HepG2 (cell line): Measurements from ENCODE around the gene GLYR1. TPM values are rescaled to one million over a fixed set of nuclear protein-coding genes. Genes with fewer than 3 reads are reported as not detected.
A peak's percentile ranks its signal among the peaks of the same experiment; 100 is the strongest.

ENCODE experiments used
- CBX5 ChIP-seq: sonication (generic); formaldehyde crosslinking; IDR thresholded peaks from 2 replicates; pipeline ENCODE4 v1.4.0; 2020; ENCODE audit warnings: missing genetic modification reagents, borderline replicate concordance
- CHD2 ChIP-seq: IDR thresholded peaks from 2 replicates; pipeline ENCODE4 v1.6.1; 2011; ENCODE audit warnings: low read depth, low read length, improper control_type of control experiment
- HMGA1 ChIP-seq: sonication (generic); formaldehyde crosslinking; conservative IDR thresholded peaks from 2 replicates; pipeline ENCODE4 v1.4.0; 2020; ENCODE audit warnings: missing genetic modification reagents
- MAZ ChIP-seq, 2 experiments: sonication (generic) in 1 of 2; formaldehyde crosslinking in 1 of 2; IDR thresholded peaks; 2 replicates each; pipeline versions ENCODE4 v1.5.0 to v1.6.1; 2012 to 2020; ENCODE audit warnings: low read depth in 2 of 2, mild to moderate bottlenecking in 2 of 2, borderline replicate concordance in 1 of 2, improper control_type of control experiment in 1 of 2, low read length in 1 of 2, missing genetic modification reagents in 1 of 2, moderate library complexity in 1 of 2
- NFKBIZ ChIP-seq: IDR thresholded peaks from 2 replicates; pipeline ENCODE4 v1.6.1; 2018; ENCODE audit warnings: missing genetic modification reagents, missing compliant biosample characterization
- NR2C2 ChIP-seq: sonication (generic); formaldehyde crosslinking; IDR thresholded peaks from 2 replicates; pipeline ENCODE4 v1.4.0; 2020; ENCODE audit warnings: missing genetic modification reagents, mild to moderate bottlenecking, moderate library complexity, borderline replicate concordance
- RORA ChIP-seq: sonication (generic); formaldehyde crosslinking; IDR thresholded peaks from 2 replicates; pipeline ENCODE4 v1.5.0; 2020; ENCODE audit warnings: mild to moderate bottlenecking, missing genetic modification reagents, moderate library complexity
- SP5 ChIP-seq: IDR thresholded peaks from 2 replicates; pipeline ENCODE4 v1.6.1; 2016; ENCODE audit warnings: low read depth, borderline replicate concordance
- TAF1 ChIP-seq: sonication (generic); formaldehyde crosslinking; IDR thresholded peaks from 2 replicates; pipeline ENCODE4 v1.4.0; 2020; ENCODE audit warnings: missing genetic modification reagents
- ZBTB8A ChIP-seq: sonication (generic); formaldehyde crosslinking; IDR thresholded peaks from 2 replicates; pipeline ENCODE4 v1.4.0; 2020; ENCODE audit warnings: mild to moderate bottlenecking, low read depth, missing genetic modification reagents, borderline replicate concordance
- ZNF230 ChIP-seq: sonication (generic); formaldehyde crosslinking; IDR thresholded peaks from 2 replicates; pipeline ENCODE4 v1.4.0; 2020; ENCODE audit warnings: mild to moderate bottlenecking, missing genetic modification reagents
- ZNF468 ChIP-seq: sonication (generic); formaldehyde crosslinking; IDR thresholded peaks from 2 replicates; pipeline ENCODE4 v1.8.0; 2022; ENCODE audit warnings: mild to moderate bottlenecking, moderate library complexity, missing genetic modification reagents
- ZNF543 ChIP-seq: sonication (generic); formaldehyde crosslinking; IDR thresholded peaks from 2 replicates; pipeline ENCODE4 v1.4.0; 2020; ENCODE audit warnings: mild to moderate bottlenecking, missing genetic modification reagents
- ZNF564 ChIP-seq: sonication (generic); formaldehyde crosslinking; IDR thresholded peaks from 2 replicates; pipeline ENCODE4 v1.8.1; 2023; ENCODE audit warnings: mild to moderate bottlenecking, missing genetic modification reagents
- ZNF616 ChIP-seq: sonication (generic); formaldehyde crosslinking; IDR thresholded peaks from 2 replicates; pipeline ENCODE4 v1.5.0; 2020; ENCODE audit warnings: low read depth, mild to moderate bottlenecking, missing genetic modification reagents
- polyA plus RNA-seq, 8 experiments: library from polyadenylated mRNA; depleted of rRNA in 3 of 8; stranded (reverse) in 7 of 8; unstranded in 1 of 8; fragments of >200 nt; fragmentation: Illumina TruSeq in 4 of 8; extraction: Trizol in 4 of 8; gene quantifications; 2 replicates each; pipeline versions ENCODE4 v1.2.1 to v1.2.3, GENCODE V29; 2011 to 2016; ENCODE audit warnings: low read depth in 4 of 8, missing spikeins in 1 of 8, mixed read lengths in 1 of 8; ENCODE audit not compliant: insufficient read depth in 1 of 8
- total RNA-seq, 5 experiments: library from RNA; depleted of rRNA; stranded (reverse); fragments of >200 nt; fragmentation: Illumina TruSeq; extraction: Trizol; gene quantifications; 2 replicates each; pipeline ENCODE4 v1.2.3, GENCODE V29; 2016; ENCODE audit warnings: low read depth in 1 of 5
- TF ChIP-seq, protein P1 (sequence below): IDR thresholded peaks from 2 replicates; pipeline ENCODE4 v1.6.1; 2016; ENCODE audit warnings: mild to moderate bottlenecking, missing biosample characterization, missing genetic modification reagents
- TF ChIP-seq, protein P2 (sequence below): sonication (generic); formaldehyde crosslinking; IDR thresholded peaks from 2 replicates; pipeline ENCODE4 v1.4.0; 2020; ENCODE audit warnings: missing genetic modification reagents
- TF ChIP-seq, protein P3 (sequence below): sonication (generic); formaldehyde crosslinking; IDR thresholded peaks from 2 replicates; pipeline ENCODE4 v1.8.1; 2023; ENCODE audit warnings: mild to moderate bottlenecking, missing genetic modification reagents, borderline replicate concordance
- TF ChIP-seq, protein P4 (sequence below), 2 experiments: sonication (generic) in 1 of 2; formaldehyde crosslinking in 1 of 2; IDR thresholded peaks; 2 replicates each; pipeline versions ENCODE4 v1.5.1 to v1.6.1; 2011 to 2020; ENCODE audit warnings: borderline replicate concordance in 1 of 2, low read depth in 1 of 2, low read length in 1 of 2, mild to moderate bottlenecking in 1 of 2, missing genetic modification reagents in 1 of 2, moderate library complexity in 1 of 2
- TF ChIP-seq, protein P5 (sequence below): sonication (generic); formaldehyde crosslinking; IDR thresholded peaks from 2 replicates; pipeline ENCODE4 v1.4.0; 2020; ENCODE audit warnings: mild to moderate bottlenecking, low read depth, missing genetic modification reagents

GLYR1 gene
- total and polyA plus RNA-seq, 2 of the 13 experiments (the other 11 are each of a cell fraction or from before 2014, with no cell fraction given): 28.3 to 48.7 TPM

DNA sequence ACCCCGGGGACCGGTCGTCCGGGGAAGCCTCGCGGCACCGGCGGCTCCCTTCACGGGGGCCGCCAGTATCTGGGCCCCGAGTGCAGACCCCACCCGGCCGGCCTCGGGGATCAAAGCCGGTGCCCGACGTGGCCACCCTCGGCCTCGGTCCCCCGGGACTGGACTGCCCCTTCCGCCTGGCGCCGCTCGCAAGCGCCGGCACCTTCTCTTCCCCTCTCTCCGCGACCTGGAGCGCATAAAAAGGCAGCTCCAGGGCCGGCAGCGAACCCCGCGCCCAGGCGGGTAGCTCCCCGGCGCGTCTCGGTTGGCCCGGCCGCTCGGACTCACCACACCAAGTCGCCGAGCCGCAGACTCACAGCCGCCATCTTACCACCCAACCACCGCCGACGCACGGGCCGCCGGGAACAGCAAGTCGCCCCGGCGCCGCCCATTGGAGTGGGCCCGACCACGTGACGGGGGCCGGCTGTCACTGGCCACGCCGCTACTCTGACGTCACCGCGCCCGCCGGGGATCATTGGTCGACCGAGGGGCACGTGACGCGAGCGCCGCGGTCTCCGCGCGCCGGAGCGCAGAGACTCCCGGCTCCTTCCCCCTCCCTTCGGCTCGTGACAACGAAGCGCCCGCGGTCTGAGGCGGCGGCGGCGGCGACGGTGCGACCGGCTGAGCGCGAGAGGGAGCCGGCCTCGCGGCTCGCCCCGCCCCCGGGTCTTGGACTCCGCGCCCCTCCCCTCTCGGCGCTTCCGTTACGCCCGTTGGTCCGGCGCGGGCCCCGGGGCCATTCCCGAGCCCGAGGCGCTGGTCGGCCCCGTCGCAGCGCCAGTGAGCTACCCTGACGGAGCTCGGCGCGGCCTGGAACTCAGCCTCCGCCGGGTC, at the start of gene GLYR1, which contains the start of gene UBN1 (continued):
- no peak for TF ChIP-seq SP5 (CRISPR knock-in tag)
- TF ChIP-seq, protein P1, sequence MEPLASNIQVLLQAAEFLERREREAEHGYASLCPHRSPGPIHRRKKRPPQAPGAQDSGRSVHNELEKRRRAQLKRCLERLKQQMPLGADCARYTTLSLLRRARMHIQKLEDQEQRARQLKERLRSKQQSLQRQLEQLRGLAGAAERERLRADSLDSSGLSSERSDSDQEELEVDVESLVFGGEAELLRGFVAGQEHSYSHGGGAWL (CRISPR knock-in tag): peak; percentile 32; the same call in 1 of the 2 replicates
- no peak for TF ChIP-seq ZBTB8A (CRISPR knock-in tag)
- TF ChIP-seq ZNF616: no peak
- TF ChIP-seq, protein P2, sequence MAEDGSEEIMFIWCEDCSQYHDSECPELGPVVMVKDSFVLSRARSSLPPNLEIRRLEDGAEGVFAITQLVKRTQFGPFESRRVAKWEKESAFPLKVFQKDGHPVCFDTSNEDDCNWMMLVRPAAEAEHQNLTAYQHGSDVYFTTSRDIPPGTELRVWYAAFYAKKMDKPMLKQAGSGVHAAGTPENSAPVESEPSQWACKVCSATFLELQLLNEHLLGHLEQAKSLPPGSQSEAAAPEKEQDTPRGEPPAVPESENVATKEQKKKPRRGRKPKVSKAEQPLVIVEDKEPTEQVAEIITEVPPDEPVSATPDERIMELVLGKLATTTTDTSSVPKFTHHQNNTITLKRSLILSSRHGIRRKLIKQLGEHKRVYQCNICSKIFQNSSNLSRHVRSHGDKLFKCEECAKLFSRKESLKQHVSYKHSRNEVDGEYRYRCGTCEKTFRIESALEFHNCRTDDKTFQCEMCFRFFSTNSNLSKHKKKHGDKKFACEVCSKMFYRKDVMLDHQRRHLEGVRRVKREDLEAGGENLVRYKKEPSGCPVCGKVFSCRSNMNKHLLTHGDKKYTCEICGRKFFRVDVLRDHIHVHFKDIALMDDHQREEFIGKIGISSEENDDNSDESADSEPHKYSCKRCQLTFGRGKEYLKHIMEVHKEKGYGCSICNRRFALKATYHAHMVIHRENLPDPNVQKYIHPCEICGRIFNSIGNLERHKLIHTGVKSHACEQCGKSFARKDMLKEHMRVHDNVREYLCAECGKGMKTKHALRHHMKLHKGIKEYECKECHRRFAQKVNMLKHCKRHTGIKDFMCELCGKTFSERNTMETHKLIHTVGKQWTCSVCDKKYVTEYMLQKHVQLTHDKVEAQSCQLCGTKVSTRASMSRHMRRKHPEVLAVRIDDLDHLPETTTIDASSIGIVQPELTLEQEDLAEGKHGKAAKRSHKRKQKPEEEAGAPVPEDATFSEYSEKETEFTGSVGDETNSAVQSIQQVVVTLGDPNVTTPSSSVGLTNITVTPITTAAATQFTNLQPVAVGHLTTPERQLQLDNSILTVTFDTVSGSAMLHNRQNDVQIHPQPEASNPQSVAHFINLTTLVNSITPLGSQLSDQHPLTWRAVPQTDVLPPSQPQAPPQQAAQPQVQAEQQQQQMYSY (CRISPR knock-in tag): 0 out of 2 replicates have a peak, but pooled peaks have one; percentile 28
- TF ChIP-seq CBX5 (CRISPR knock-in tag): peak; percentile 28; the same call in 1 of the 2 replicates
- TF ChIP-seq ZNF564 (CRISPR knock-in tag): peak; percentile 68; the same call in 1 of the 2 replicates
- TF ChIP-seq ZNF543 (CRISPR knock-in tag): peak; percentile 6; the same call in 1 of the 2 replicates
- TF ChIP-seq, protein P3, sequence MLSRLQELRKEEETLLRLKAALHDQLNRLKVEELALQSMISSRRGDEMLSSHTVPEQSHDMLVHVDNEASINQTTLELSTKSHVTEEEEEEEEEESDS (CRISPR knock-in tag): no peak
- TF ChIP-seq TAF1 (CRISPR knock-in tag): peak; percentile 93
- TF ChIP-seq, protein P4, sequence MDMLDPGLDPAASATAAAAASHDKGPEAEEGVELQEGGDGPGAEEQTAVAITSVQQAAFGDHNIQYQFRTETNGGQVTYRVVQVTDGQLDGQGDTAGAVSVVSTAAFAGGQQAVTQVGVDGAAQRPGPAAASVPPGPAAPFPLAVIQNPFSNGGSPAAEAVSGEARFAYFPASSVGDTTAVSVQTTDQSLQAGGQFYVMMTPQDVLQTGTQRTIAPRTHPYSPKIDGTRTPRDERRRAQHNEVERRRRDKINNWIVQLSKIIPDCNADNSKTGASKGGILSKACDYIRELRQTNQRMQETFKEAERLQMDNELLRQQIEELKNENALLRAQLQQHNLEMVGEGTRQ (IDR thresholded peaks at IDR 0.05; ENCODE audit: low read depth, low read length): peak; percentile 99
- TF ChIP-seq, protein P4 (CRISPR knock-in tag; IDR thresholded peaks at IDR 0.05; ENCODE audit: borderline replicate concordance): peak; percentile 97; the same call in 1 of the 2 replicates
- no peak for TF ChIP-seq NFKBIZ
- TF ChIP-seq HMGA1 (CRISPR knock-in tag): no peak
- no peak for TF ChIP-seq ZNF230
- TF ChIP-seq, protein P5, sequence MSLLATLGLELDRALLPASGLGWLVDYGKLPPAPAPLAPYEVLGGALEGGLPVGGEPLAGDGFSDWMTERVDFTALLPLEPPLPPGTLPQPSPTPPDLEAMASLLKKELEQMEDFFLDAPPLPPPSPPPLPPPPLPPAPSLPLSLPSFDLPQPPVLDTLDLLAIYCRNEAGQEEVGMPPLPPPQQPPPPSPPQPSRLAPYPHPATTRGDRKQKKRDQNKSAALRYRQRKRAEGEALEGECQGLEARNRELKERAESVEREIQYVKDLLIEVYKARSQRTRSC (CRISPR knock-in tag): no peak
- no peak for TF ChIP-seq CHD2
- no peak for TF ChIP-seq RORA (CRISPR knock-in tag)
- TF ChIP-seq NR2C2 (CRISPR knock-in tag): peak; percentile 44; the same call in 1 of the 2 replicates
- peak; percentile 85; the same call in 1 of the 2 replicates for TF ChIP-seq MAZ (IDR thresholded peaks at IDR 0.05; ENCODE audit: borderline replicate concordance, low read depth, low read length)
- no peak; the same call in none of the 2 replicates for TF ChIP-seq MAZ (CRISPR knock-in tag; IDR thresholded peaks at IDR 0.05; ENCODE audit: low read depth)
- 0 out of 2 replicates have a peak, but pooled peaks have one; percentile 30 for TF ChIP-seq ZNF468 (CRISPR knock-in tag)
